ENCODE data around the gene PITPNM2. TPM values are rescaled to one million over a fixed set of nuclear protein-coding genes. Genes with fewer than 3 reads are reported as not detected.

The PITPNM2 gene
- total and polyA plus RNA-seq, 9 of the 15 experiments (the other 6 are each of a cell fraction or from before 2014, with no cell fraction given): 0.03 to 10.8 (median 2.9) TPM

DNA sequence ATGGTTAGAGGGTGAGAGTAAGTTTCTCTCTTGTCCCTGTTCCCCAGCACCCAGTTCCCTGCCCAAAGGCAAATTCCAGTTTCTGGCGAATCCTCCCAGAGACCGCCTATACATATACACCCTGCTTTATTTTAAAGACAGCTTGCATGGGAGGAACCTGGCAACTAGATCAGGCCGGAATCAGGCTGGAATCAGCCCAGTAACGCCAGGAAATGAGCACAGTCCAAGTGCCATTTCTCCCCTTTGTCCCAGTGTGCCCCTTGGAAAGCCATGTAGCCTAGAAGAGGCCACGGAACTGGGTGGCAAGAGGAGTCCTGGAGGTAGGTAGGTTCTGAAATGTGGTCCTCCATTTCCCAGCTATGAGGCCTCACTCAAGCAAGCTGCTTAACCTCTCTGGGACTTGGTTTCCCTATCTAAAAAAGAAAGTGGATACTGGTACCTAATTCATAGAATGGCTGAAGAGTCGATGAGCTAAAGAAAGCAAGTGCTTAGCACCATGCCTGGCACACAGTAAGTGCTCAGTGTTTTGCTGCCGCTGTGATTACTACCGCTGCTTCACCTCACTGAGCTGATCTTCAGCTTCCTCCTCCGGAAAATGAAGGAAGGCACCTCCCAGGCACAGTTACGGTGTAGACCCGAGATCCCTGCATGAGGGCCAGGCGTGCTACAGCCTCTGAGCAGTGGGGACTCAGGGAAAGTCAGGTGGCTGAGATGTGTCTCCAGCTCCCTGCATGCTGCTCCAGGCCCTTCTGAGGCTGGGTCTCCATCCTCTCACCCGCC is 36.4 kb downstream of the PITPNM2 start:
- Histone ChIP-seq H3K4me2 (ENCODE audit: insufficient read depth, low read length) (no peak overlapping the region), H3K9ac (ENCODE audit: insufficient read depth in 1 of 2, low read depth in 2 of 2, low read length in 2 of 2) (peak overlapping the region in 1 of 2 experiments; percentile 50; a peak in 2 of 4 replicates), H3K9me3 (replicated peaks; ENCODE audit: control insufficient read depth, insufficient read depth, low read depth, low read length) (no peaks in the 10 kb centered on the region), H4K20me1 (replicated peaks; ENCODE audit: control insufficient read depth, insufficient read depth, low read length) (0 out of 2 replicates have a peak, but pooled peaks cover 3% of the 10 kb centered on the region), H3K36me3 (ENCODE audit: control insufficient read depth, insufficient read depth, low read length) (no peaks in the 10 kb centered on the region; the same call in 2 of the 3 replicates), H2AFZ (ENCODE audit: low read depth, low read length) (no peak overlapping the region), H3K4me1 (replicated peaks in 1 of 2; ENCODE audit: control insufficient read depth in 2 of 2, insufficient read depth in 2 of 2, low read length in 2 of 2) (peaks cover 13% of the 10 kb centered on the region in 2 experiments; a peak in 3 of 5 replicates), H3K79me2 (ENCODE audit: control insufficient read depth, insufficient read depth, low read length) (no peaks in the 10 kb centered on the region), H3K9me1 (ENCODE audit: control insufficient read depth, insufficient read depth, low read length) (no peaks in the 10 kb centered on the region), H3K27ac (ENCODE audit: extremely low read depth, low read depth, low read length) (no peak overlapping the region), H3K4me3 (no peak overlapping the region), H3K27me3 (ENCODE audit: control insufficient read depth in 2 of 2, insufficient read depth in 2 of 2, low read length in 2 of 2) (no peaks in the 10 kb centered on the region)
- in situ Hi-C loops (cut with MboI) (no loop called here), intact Hi-C loops (cut with micrococcal nuclease) (no loop called here)
- no TSS peak for BruUV-seq (replicated peaks)
- FAIRE-seq: no peak
- DNase-seq (ENCODE audit: extremely low read depth in 1 of 4, low spot score in 3 of 4): no peak
- no peak for ATAC-seq
- ChIA-PET POLR2A (interaction anchor here (0.6 kb wide), 1 partner anchor 83 kb away, joined by 3 read pairs; no protein-coding TSS in a partner anchor), CTCF (ENCODE audit: low intra/inter-chr PET ratio) (no interaction called here)
- TF ChIP-seq, protein P1, sequence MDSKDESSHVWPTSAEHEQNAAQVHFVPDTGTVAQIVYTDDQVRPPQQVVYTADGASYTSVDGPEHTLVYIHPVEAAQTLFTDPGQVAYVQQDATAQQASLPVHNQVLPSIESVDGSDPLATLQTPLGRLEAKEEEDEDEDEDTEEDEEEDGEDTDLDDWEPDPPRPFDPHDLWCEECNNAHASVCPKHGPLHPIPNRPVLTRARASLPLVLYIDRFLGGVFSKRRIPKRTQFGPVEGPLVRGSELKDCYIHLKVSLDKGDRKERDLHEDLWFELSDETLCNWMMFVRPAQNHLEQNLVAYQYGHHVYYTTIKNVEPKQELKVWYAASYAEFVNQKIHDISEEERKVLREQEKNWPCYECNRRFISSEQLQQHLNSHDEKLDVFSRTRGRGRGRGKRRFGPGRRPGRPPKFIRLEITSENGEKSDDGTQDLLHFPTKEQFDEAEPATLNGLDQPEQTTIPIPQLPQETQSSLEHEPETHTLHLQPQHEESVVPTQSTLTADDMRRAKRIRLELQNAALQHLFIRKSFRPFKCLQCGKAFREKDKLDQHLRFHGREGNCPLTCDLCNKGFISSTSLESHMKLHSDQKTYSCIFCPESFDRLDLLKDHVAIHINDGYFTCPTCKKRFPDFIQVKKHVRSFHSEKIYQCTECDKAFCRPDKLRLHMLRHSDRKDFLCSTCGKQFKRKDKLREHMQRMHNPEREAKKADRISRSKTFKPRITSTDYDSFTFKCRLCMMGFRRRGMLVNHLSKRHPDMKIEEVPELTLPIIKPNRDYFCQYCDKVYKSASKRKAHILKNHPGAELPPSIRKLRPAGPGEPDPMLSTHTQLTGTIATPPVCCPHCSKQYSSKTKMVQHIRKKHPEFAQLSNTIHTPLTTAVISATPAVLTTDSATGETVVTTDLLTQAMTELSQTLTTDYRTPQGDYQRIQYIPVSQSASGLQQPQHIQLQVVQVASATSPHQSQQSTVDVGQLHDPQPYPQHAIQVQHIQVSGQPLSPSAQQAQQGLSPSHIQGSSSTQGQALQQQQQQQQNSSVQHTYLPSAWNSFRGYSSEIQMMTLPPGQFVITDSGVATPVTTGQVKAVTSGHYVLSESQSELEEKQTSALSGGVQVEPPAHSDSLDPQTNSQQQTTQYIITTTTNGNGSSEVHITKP (IDR thresholded peaks at IDR 0.05; ENCODE audit: partially characterized antibody): no peak
- no peak for TF ChIP-seq PTBP1 (IDR thresholded peaks at IDR 0.05; ENCODE audit: low read depth, low read length)
- WGBS (ENCODE audit: insufficient coverage, low coverage, missing lambda C conversion rate): 66% methylated on average over 13 of the region's 13 CpGs

Measured in K562 (cell line).